H9 (cell line): ENCODE data around the gene LPP. TPM values are rescaled to one million over a fixed set of nuclear protein-coding genes. Genes with fewer than 3 reads are reported as not detected.

Experiments
- DNase-seq: peaks from one replicate; pipeline ENCODE4 v3.0.0-alpha.2; 2017
- H2AFZ ChIP-seq: one replicate; pipeline ENCODE4 v1.6.1; 2013; ENCODE audit warnings: mild to moderate bottlenecking, low read length, control low read depth, moderate library complexity
- H2AK5ac ChIP-seq: 2 replicates; pipeline ENCODE4 v1.6.1; 2013; ENCODE audit warnings: low read length, control low read depth, mixed read lengths; ENCODE audit not compliant: insufficient read length
- H2BK120ac ChIP-seq: one replicate; pipeline ENCODE4 v1.6.1; 2013; ENCODE audit warnings: low read depth, mild to moderate bottlenecking, low read length, control low read depth, inconsistent platforms; ENCODE audit not compliant: poor library complexity, severe bottlenecking
- H2BK12ac ChIP-seq: 2 replicates; pipeline ENCODE4 v1.6.1; 2013; ENCODE audit warnings: low read length, control low read depth, mixed read lengths, low read depth; ENCODE audit not compliant: insufficient read length
- H2BK15ac ChIP-seq: 2 replicates; pipeline ENCODE4 v1.6.1; 2013; ENCODE audit warnings: low read depth, low read length, control low read depth
- H2BK20ac ChIP-seq: one replicate; pipeline ENCODE4 v1.6.1; 2013; ENCODE audit warnings: low read depth, mild to moderate bottlenecking, low read length, control low read depth, inconsistent platforms; ENCODE audit not compliant: poor library complexity, severe bottlenecking
- H2BK5ac ChIP-seq: 2 replicates; pipeline ENCODE4 v1.6.1; 2013; ENCODE audit warnings: low read length, control low read depth, mixed read lengths; ENCODE audit not compliant: insufficient read length
- H3K14ac ChIP-seq: 2 replicates; pipeline ENCODE4 v1.6.1; 2013; ENCODE audit warnings: low read length, control low read depth; ENCODE audit not compliant: insufficient read depth
- H3K18ac ChIP-seq: 2 replicates; pipeline ENCODE4 v1.6.1; 2013; ENCODE audit warnings: low read depth, mild to moderate bottlenecking, mixed read lengths, low read length, control low read depth; ENCODE audit not compliant: insufficient read length
- H3K23ac ChIP-seq: 2 replicates; pipeline ENCODE4 v1.6.1; 2013; ENCODE audit warnings: low read length, control low read depth, mixed read lengths, low read depth; ENCODE audit not compliant: insufficient read length
- H3K23me2 ChIP-seq: 2 replicates; pipeline ENCODE4 v1.6.1; 2013; ENCODE audit warnings: low read depth, mild to moderate bottlenecking, mixed read lengths, low read length, control low read depth; ENCODE audit not compliant: insufficient read length, poor library complexity, severe bottlenecking
- H3K27ac ChIP-seq: 2 replicates; pipeline ENCODE4 v1.5.1; 2013; ENCODE audit warnings: low read length, control low read depth, mixed read lengths, low read depth; ENCODE audit not compliant: insufficient read length
- H3K27me3 ChIP-seq: 2 replicates; pipeline ENCODE4 v1.6.1; 2013; ENCODE audit warnings: low read length, control low read depth, inconsistent platforms; ENCODE audit not compliant: insufficient read depth
- H3K4ac ChIP-seq: 2 replicates; pipeline ENCODE4 v1.6.1; 2013; ENCODE audit warnings: low read depth, mild to moderate bottlenecking, control low read depth, inconsistent platforms, low read length, moderate library complexity
- H3K4me1 ChIP-seq: 2 replicates; pipeline ENCODE4 v1.6.1; 2013; ENCODE audit warnings: low read length, control low read depth, inconsistent platforms; ENCODE audit not compliant: insufficient read depth
- H3K4me2 ChIP-seq: 2 replicates; pipeline ENCODE4 v1.6.1; 2013; ENCODE audit warnings: low read length, control low read depth, mixed read lengths; ENCODE audit not compliant: insufficient read length, insufficient read depth
- H3K56ac ChIP-seq: 2 replicates; pipeline ENCODE4 v1.6.1; 2013; ENCODE audit warnings: low read depth, mild to moderate bottlenecking, mixed read lengths, low read length, control low read depth; ENCODE audit not compliant: insufficient read length
- H3K79me1 ChIP-seq: 2 replicates; pipeline ENCODE4 v1.6.1; 2013; ENCODE audit warnings: low read depth, mild to moderate bottlenecking, moderate library complexity, low read length, control low read depth, inconsistent platforms; ENCODE audit not compliant: insufficient read depth, poor library complexity, severe bottlenecking
- H3K79me2 ChIP-seq: 2 replicates; pipeline ENCODE4 v1.6.1; 2013; ENCODE audit warnings: low read length, control low read depth, inconsistent platforms; ENCODE audit not compliant: insufficient read depth
- H3K9ac ChIP-seq: 2 replicates; pipeline ENCODE4 v1.6.1; 2013; ENCODE audit warnings: low read length, control low read depth, mixed read lengths; ENCODE audit not compliant: insufficient read length; ENCODE audit errors: extremely low read depth
- H3K9me3 ChIP-seq: one replicate; pipeline ENCODE4 v1.6.1; 2013; ENCODE audit warnings: low read depth, low read length, inconsistent platforms; ENCODE audit not compliant: control insufficient read depth
- H3T11ph ChIP-seq: one replicate; pipeline ENCODE4 v1.6.1; 2013; ENCODE audit warnings: mild to moderate bottlenecking, low read length, control low read depth, inconsistent platforms
- H4K20me1 ChIP-seq: one replicate; pipeline ENCODE4 v1.6.1; 2013; ENCODE audit not compliant: control insufficient read depth, insufficient read length, insufficient read depth
- H4K5ac ChIP-seq: 2 replicates; pipeline ENCODE4 v1.6.1; 2013; ENCODE audit warnings: low read depth, mild to moderate bottlenecking, mixed read lengths, low read length, control low read depth; ENCODE audit not compliant: insufficient read length
- H4K8ac ChIP-seq: replicated peaks from 2 replicates; pipeline ENCODE4 v1.6.1; 2013; ENCODE audit warnings: low read length, control low read depth, mixed read lengths, low read depth; ENCODE audit not compliant: insufficient read length
- H4K91ac ChIP-seq: 2 replicates; pipeline ENCODE4 v1.6.1; 2013; ENCODE audit warnings: low read depth, mild to moderate bottlenecking, moderate library complexity, mixed read lengths, low read length, control low read depth; ENCODE audit not compliant: insufficient read length
- H3K27ac Mint-ChIP-seq, 3 experiments: 2 replicates in 2 of 3; 3 replicates in 1 of 3; pipeline ENCODE4 v1.8.0; 2020 to 2021; ENCODE audit warnings: mixed read lengths in 3 of 3, mild to moderate bottlenecking in 1 of 3, moderate library complexity in 1 of 3
- H3K27me3 Mint-ChIP-seq: 2 replicates; pipeline ENCODE4 v1.8.0; 2021; ENCODE audit warnings: low read depth, mild to moderate bottlenecking, moderate library complexity, mixed read lengths
- H3K36me3 Mint-ChIP-seq, 3 experiments: 2 replicates in 2 of 3; 3 replicates in 1 of 3; pipeline ENCODE4 v1.8.0; 2020 to 2021; ENCODE audit warnings: low read depth in 3 of 3, mixed read lengths in 3 of 3; ENCODE audit not compliant: insufficient read depth in 1 of 3
- H3K4me1 Mint-ChIP-seq, 2 experiments: 2 replicates each; pipeline ENCODE4 v1.8.0; 2020; ENCODE audit warnings: mixed read lengths in 2 of 2
- H3K4me3 Mint-ChIP-seq, 2 experiments: 2 replicates in 1 of 2; 3 replicates in 1 of 2; pipeline ENCODE4 v1.8.0; 2020 to 2021; ENCODE audit warnings: mild to moderate bottlenecking in 2 of 2, mixed read lengths in 2 of 2, moderate library complexity in 1 of 2
- H3K9me3 Mint-ChIP-seq, 2 experiments: 2 replicates in 1 of 2; 3 replicates in 1 of 2; pipeline ENCODE4 v1.8.0; 2020; ENCODE audit warnings: mild to moderate bottlenecking in 2 of 2, mixed read lengths in 2 of 2, moderate library complexity in 1 of 2
- CTCF ChIP-seq: fragments of 200-600 bp; sonication (generic); conservative IDR thresholded peaks from 3 replicates; pipeline ENCODE4 v1.8.0; 2021; ENCODE audit warnings: antibody characterized with exemption, mild to moderate bottlenecking
- WGBS: extraction: QIAGEN DNeasy Blood & Tissue Kit; methylation state at CpG from one replicate; pipeline ENCODE4 v1.1.7; 2013; ENCODE audit warnings: missing lambda C conversion rate, low lambda C conversion rate, mixed read lengths; ENCODE audit not compliant: insufficient read length; ENCODE audit errors: extremely low coverage; 5-methylcytosine and 5-hydroxymethylcytosine counted together
- total RNA-seq: library from RNA; stranded (reverse); gene quantifications from 2 replicates; pipeline ENCODE4 v1.2.1, GENCODE V29; 2021

The LPP gene
- total RNA-seq, 1 experiment from 2014 or later, result 64.6 TPM

- Histone ChIP-seq H2BK15ac (no peak overlapping the region), H3K4me1 (no peaks in the 10 kb centered on the region), H3K18ac (no peak overlapping the region), H4K5ac (no peak overlapping the region), H2BK5ac (no peak overlapping the region), H3K23ac (no peak overlapping the region), H3K4ac (no peak overlapping the region), H4K8ac (no peak overlapping the region), H3K4me2 (no peak overlapping the region), H3K14ac (no peak overlapping the region), H3T11ph (no peak overlapping the region), H3K79me2 (no peaks in the 10 kb centered on the region), H4K91ac (no peak overlapping the region), H3K56ac (no peak overlapping the region), H2BK20ac (no peak overlapping the region), H2AK5ac (no peak overlapping the region), H4K20me1 (no peaks in the 10 kb centered on the region), H3K27ac (no peak overlapping the region), H3K27me3 (no peaks in the 10 kb centered on the region), H2BK12ac (no peak overlapping the region), H2AFZ (no peak overlapping the region), H3K79me1 (no peaks in the 10 kb centered on the region), H3K23me2 (no peaks in the 10 kb centered on the region), H3K9ac (no peak overlapping the region), H2BK120ac (no peak overlapping the region), H3K9me3 (no peaks in the 10 kb centered on the region)
- no peak for TF ChIP-seq CTCF
- Mint-ChIP-seq H3K4me1 (no peaks in the 10 kb centered on the region), H3K9me3 (no peaks in the 10 kb centered on the region), H3K36me3 (peaks cover 0 to 4% (median 0%) of the 10 kb centered on the region in 3 experiments; a peak in 1 of 7 replicates), H3K27ac (no peak overlapping the region), H3K4me3 (no peak overlapping the region), H3K27me3 (no peaks in the 10 kb centered on the region)
- DNase-seq, result no peak
- WGBS, result no CpG with 5 or more reads among the region's 2 CpGs
Measured at GRCh38 chr3:188315553-188315952, 161.6 kb downstream of the LPP start.
